ENCODE data around the gene KEL.

The KEL gene

DNA sequence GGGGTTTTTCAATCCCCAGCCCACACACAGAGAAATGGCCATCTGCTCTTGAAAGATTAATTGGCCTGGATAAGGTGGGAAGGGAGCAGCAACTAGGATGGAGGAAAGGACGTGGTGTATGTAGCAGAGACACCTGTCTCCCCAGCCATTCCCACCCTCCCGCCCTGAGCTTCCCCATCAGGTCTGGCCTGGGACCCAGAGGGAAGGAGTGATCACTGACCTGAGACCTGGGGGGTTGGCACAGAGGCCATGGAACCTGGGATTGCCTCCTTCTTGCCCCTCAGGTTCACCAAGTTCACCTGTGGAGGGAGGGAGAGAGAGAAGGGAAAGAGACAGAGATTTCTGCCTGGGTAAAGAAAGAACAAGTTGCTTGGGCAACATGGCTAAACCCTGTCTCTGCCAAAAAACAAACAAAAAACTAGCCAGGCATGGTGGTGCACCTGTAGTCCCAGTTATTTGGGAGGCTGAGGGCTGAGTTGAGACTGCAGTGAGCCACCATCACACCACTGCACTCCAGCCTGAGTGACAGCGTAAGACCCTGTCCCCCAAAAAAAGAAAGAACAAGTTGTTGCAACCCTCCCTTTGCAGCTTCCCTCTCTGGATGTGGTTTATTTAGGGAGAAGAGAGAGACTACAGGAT lies 65.3 kb downstream of the KEL start:
- no peak for DNase-seq

- DNase-seq, result no peak
Observed at GRCh38 chr7:142896151-142896550, 66.0 kb downstream of the KEL start.

- no peak for DNase-seq
Observed at GRCh38 chr7:142894985-142895593, 67.1 kb downstream of the KEL start.

DNA sequence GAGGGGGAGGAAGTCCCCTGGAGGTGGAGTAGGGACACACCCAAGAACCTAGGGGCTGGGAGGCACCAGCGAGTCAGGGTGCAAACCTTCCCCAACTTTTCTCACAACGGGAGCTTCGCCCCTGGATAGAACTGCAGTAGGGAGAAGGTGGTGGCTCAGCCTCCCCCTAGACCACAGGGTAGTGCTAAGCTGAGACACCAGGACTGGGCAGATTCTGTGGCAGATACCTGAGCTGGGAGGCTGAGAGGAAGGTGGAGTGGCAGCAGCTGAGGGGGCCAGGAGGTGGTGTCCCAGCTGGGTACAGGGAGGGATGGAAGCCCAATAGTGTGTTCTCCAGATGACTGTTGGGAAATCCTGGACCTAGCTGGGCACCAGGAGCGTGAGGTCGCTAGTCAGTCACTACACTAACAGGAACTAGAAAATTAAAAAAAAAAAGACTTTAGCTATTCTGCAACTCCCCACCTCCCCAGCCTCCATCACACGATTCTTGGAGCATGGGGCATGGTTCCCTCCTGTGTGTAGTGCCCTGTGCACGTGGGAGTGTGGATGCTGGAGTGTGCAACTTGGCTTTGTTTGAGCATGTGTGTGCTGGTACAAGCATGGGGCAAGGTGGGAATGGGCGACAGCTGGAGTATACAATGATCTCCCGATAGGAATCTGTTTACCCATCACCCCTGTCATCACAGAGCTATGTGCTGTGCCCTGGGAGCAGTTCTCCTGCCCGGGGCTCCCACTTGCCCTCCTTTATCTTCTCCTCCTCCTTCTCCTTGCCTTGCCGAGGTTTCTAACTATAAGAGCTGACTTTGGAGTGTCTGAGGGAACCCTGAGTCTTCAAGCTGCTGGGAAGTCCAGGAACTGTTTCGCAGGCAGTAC lies 67.8 kb downstream of the KEL start:
- no peak for DNase-seq

GRCh38 chr7:142892951-142893350 lies 69.2 kb downstream of the KEL start:
- no peak for DNase-seq

DNA sequence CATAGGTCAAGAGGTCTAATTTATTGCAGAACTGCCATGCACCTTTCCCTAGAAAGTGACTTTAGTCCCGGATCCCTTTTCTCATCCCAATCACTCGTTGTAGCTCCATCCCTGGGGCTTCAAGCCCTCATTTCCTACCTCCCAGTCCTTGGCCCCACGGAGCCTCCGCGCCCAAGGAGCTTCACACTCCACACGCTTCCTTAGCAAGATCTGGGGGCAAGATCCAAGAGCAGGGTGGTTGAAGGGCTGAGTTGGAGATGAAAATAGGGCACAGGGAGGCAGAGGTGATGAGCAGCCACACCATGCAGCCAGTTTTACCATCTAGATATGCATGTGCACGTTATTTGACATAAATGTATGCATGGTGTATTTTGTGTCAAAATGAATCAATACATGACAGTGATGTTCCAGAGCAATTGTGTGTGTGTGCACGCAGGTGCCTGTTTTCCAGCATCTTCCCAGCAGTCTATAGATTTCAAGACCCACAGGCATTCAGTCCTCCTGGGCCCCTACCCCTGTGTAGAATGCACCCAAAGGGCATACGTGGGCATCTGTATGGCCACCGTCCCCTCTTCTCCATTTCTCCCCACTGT lies 70.6 kb downstream of the KEL start:
- DNase-seq, result no peak
